OCI-LY1 (cell line): ENCODE measurements around the gene DES.

Experiments
- H2AFZ ChIP-seq: fragments of 200-600 bp; sonication (generic), shearing (Covaris generic); 2 replicates; pipeline ENCODE4 v1.6.0; 2014; ENCODE audit warnings: antibody characterized with exemption, mild to moderate bottlenecking, low read length
- H3F3A ChIP-seq: fragments of 200-600 bp; sonication (generic), shearing (Covaris generic); 2 replicates; pipeline ENCODE4 v1.6.0; 2014; ENCODE audit warnings: mild to moderate bottlenecking, antibody characterized with exemption, low read length, moderate library complexity; ENCODE audit not compliant: insufficient read depth
- H3K27ac ChIP-seq: fragments of 200-600 bp; sonication (generic); 2 replicates; pipeline ENCODE4 v1.5.1; 2014; ENCODE audit warnings: low read length, mixed run types, mild to moderate bottlenecking, low read depth; ENCODE audit not compliant: poor library complexity, severe bottlenecking
- H3K27me3 ChIP-seq: fragments of 200-600 bp; sonication (generic); 2 replicates; pipeline ENCODE4 v1.6.0; 2014; ENCODE audit warnings: antibody characterized with exemption, mild to moderate bottlenecking, low read length, moderate library complexity; ENCODE audit not compliant: insufficient read depth
- H3K36me3 ChIP-seq: fragments of 200-600 bp; sonication (generic); 2 replicates; pipeline ENCODE4 v1.6.1; 2014; ENCODE audit warnings: mild to moderate bottlenecking, antibody characterized with exemption, low read length, moderate library complexity, mixed read lengths; ENCODE audit not compliant: insufficient read depth
- H3K4me1 ChIP-seq: fragments of 200-600 bp; sonication (generic); 2 replicates; pipeline ENCODE4 v1.5.1; 2014; ENCODE audit warnings: mild to moderate bottlenecking, low read length, moderate library complexity; ENCODE audit not compliant: insufficient read depth, severe bottlenecking
- H3K4me2 ChIP-seq: fragments of 200-600 bp; sonication (generic), shearing (Covaris generic); 2 replicates; pipeline ENCODE4 v1.6.1; 2014; ENCODE audit warnings: low read length
- H3K4me3 ChIP-seq: fragments of 200-600 bp; sonication (generic); 2 replicates; pipeline ENCODE4 v1.5.1; 2014; ENCODE audit warnings: low read length, low read depth, mild to moderate bottlenecking, mixed read lengths; ENCODE audit not compliant: poor library complexity, severe bottlenecking
- H3K79me2 ChIP-seq: fragments of 200-600 bp; shearing (Covaris generic); 2 replicates; pipeline ENCODE4 v1.6.1; 2016; ENCODE audit warnings: mixed run types, low read length, mixed read lengths; ENCODE audit not compliant: insufficient read depth
- H3K9ac ChIP-seq: fragments of 200-600 bp; sonication (generic), shearing (Covaris generic); 2 replicates; pipeline ENCODE4 v1.6.1; 2014; ENCODE audit warnings: mild to moderate bottlenecking, low read length, mixed read lengths
- H3K9me2 ChIP-seq: fragments of 200-600 bp; sonication (generic), shearing (Covaris generic); 2 replicates; pipeline ENCODE4 v1.6.1; 2014; ENCODE audit warnings: low read depth, mild to moderate bottlenecking, low read length, mixed read lengths
- H3K9me3 ChIP-seq: fragments of 200-600 bp; shearing (Covaris generic); 2 replicates; pipeline ENCODE4 v1.6.1; 2014; ENCODE audit warnings: low read length, mixed read lengths
- H4K20me1 ChIP-seq: fragments of 200-600 bp; sonication (generic), shearing (Covaris generic); 2 replicates; pipeline ENCODE4 v1.6.0; 2016; ENCODE audit warnings: mild to moderate bottlenecking, low read length; ENCODE audit not compliant: insufficient read depth
- CTCF ChIP-seq: fragments of 200-600 bp; sonication (generic), shearing (Covaris generic); IDR thresholded peaks from 2 replicates; pipeline ENCODE4 v1.5.1; 2017; ENCODE audit warnings: mild to moderate bottlenecking, antibody characterized with exemption, low read length, moderate library complexity, mixed read lengths
- EZH2 ChIP-seq: fragments of 200-600 bp; sonication (generic), shearing (Covaris generic); IDR thresholded peaks from 2 replicates; pipeline ENCODE4 v1.8.0; 2017; ENCODE audit warnings: borderline replicate concordance, mixed run types, mild to moderate bottlenecking, antibody characterized with exemption, low read length, moderate library complexity, mixed read lengths

Gene DES

GRCh38 chr2:219416235-219416602 is 2.0 kb upstream of the DES start:
- Histone ChIP-seq H3K36me3 (no peaks in the 10 kb centered on the region; the same call in 1 of the 2 replicates), H3K27ac (no peak overlapping the region)

GRCh38 chr2:219416938-219417337 is 1.2 kb upstream of the DES start:
- no peak overlapping the region for H3K9ac ChIP-seq
- H3K9me2 ChIP-seq = no peaks in the 10 kb centered on the region
- H3K4me2 ChIP-seq = no peak overlapping the region
- no peaks in the 10 kb centered on the region; the same call in 1 of the 2 replicates for H3K36me3 ChIP-seq
- H2AFZ ChIP-seq = no peak overlapping the region
- peaks cover under 1% of the 10 kb centered on the region; the same call in 1 of the 2 replicates for H3K27me3 ChIP-seq
- 0 out of 2 replicates have a peak, but pooled peaks cover 2% of the 10 kb centered on the region for H3K9me3 ChIP-seq
- no peaks in the 10 kb centered on the region for H3F3A ChIP-seq
- H3K4me3 ChIP-seq = no peak overlapping the region
- no peaks in the 10 kb centered on the region for H4K20me1 ChIP-seq
- no peaks in the 10 kb centered on the region for H3K4me1 ChIP-seq
- TF ChIP-seq EZH2 (no peak), CTCF (no peak)
- no peaks in the 10 kb centered on the region for H3K79me2 ChIP-seq
- H3K27ac ChIP-seq = no peak overlapping the region

More at GRCh38 chr2:219416235-219416602, 2.0 kb upstream of the DES start:
- Histone ChIP-seq H3K9me3 (0 out of 2 replicates have a peak, but pooled peaks cover 2% of the 10 kb centered on the region), H3K4me3 (no peak overlapping the region), H3K4me1 (no peaks in the 10 kb centered on the region), H3K9me2 (no peaks in the 10 kb centered on the region), H4K20me1 (no peaks in the 10 kb centered on the region), H3K79me2 (no peaks in the 10 kb centered on the region), H3F3A (no peaks in the 10 kb centered on the region), H2AFZ (no peak overlapping the region), H3K4me2 (no peak overlapping the region), H3K9ac (no peak overlapping the region), H3K27me3 (peaks cover 3% of the 10 kb centered on the region; the same call in 1 of the 2 replicates)
- no peak for TF ChIP-seq CTCF
- no peak for TF ChIP-seq EZH2

DNA sequence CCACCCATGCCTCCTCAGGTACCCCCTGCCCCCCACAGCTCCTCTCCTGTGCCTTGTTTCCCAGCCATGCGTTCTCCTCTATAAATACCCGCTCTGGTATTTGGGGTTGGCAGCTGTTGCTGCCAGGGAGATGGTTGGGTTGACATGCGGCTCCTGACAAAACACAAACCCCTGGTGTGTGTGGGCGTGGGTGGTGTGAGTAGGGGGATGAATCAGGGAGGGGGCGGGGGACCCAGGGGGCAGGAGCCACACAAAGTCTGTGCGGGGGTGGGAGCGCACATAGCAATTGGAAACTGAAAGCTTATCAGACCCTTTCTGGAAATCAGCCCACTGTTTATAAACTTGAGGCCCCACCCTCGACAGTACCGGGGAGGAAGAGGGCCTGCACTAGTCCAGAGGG is 803 bp upstream of the DES start:
- H3K27ac ChIP-seq = no peak overlapping the region

More for the DNA sequence above, 803 bp upstream of the DES start:
- Histone ChIP-seq H2AFZ (no peak overlapping the region), H3K9me3 (0 out of 2 replicates have a peak, but pooled peaks cover 2% of the 10 kb centered on the region), H3K9ac (no peak overlapping the region), H3K4me3 (no peak overlapping the region), H3K9me2 (no peaks in the 10 kb centered on the region), H3K36me3 (no peaks in the 10 kb centered on the region; the same call in 1 of the 2 replicates), H3F3A (no peaks in the 10 kb centered on the region), H3K79me2 (no peaks in the 10 kb centered on the region), H3K27me3 (peaks cover 3% of the 10 kb centered on the region; the same call in 1 of the 2 replicates), H3K4me1 (no peaks in the 10 kb centered on the region), H3K4me2 (no peak overlapping the region), H4K20me1 (no peaks in the 10 kb centered on the region)
- TF ChIP-seq EZH2 (no peak), CTCF (no peak)
